ENCODE data around the gene VPS39.

Gene VPS39

GRCh38 chr15:42141795-42142667 lies 66.1 kb downstream of the VPS39 start:
- Histone ChIP-seq H3K9me2 (replicated peaks; ENCODE audit: low read depth, low read length) (no peaks in the 10 kb centered on the region), H3K9me3 (ENCODE audit: insufficient read depth, low read depth, low read length) (no peaks in the 10 kb centered on the region), H3F3A (ENCODE audit: low read depth) (no peaks in the 10 kb centered on the region), H3K4me1 (ENCODE audit: insufficient read depth, low read length, poor library complexity, severe bottlenecking) (no peaks in the 10 kb centered on the region), H3K36me3 (ENCODE audit: insufficient read depth, low read length) (no peaks in the 10 kb centered on the region), H3K9ac (ENCODE audit: low read depth, low read length, poor library complexity, severe bottlenecking) (no peak overlapping the region), H3K4me3 (ENCODE audit: low read length, poor library complexity, severe bottlenecking) (no peak overlapping the region), H3K27me3 (ENCODE audit: insufficient read depth, low read length, poor library complexity, severe bottlenecking) (no peaks in the 10 kb centered on the region), H4K20me1 (ENCODE audit: insufficient read depth, low read length, poor library complexity, severe bottlenecking) (no peaks in the 10 kb centered on the region), H3K4me2 (ENCODE audit: low read depth, low read length, poor library complexity, severe bottlenecking) (no peak overlapping the region), H2AFZ (ENCODE audit: low read length) (no peak overlapping the region), H3K79me2 (ENCODE audit: insufficient read depth, low read length) (no peaks in the 10 kb centered on the region)
- TF ChIP-seq EZH2phosphoT487 (IDR thresholded peaks at IDR 0.05; ENCODE audit: borderline replicate concordance) (no peak), CTCF (conservative IDR thresholded peaks at IDR 0.05; ENCODE audit: low read length) (no peak)

- no peaks in the 10 kb centered on the region for H3K79me2 ChIP-seq (ENCODE audit: insufficient read depth, low read length)
- H3F3A ChIP-seq (ENCODE audit: low read depth): no peaks in the 10 kb centered on the region
- no peaks in the 10 kb centered on the region for H3K27me3 ChIP-seq (ENCODE audit: insufficient read depth, low read length, poor library complexity, severe bottlenecking)
- H3K4me3 ChIP-seq (ENCODE audit: low read length, poor library complexity, severe bottlenecking): no peak overlapping the region
- no peak overlapping the region for H3K9ac ChIP-seq (ENCODE audit: low read depth, low read length, poor library complexity, severe bottlenecking)
- no peaks in the 10 kb centered on the region for H3K9me3 ChIP-seq (ENCODE audit: insufficient read depth, low read depth, low read length)
- H3K36me3 ChIP-seq (ENCODE audit: insufficient read depth, low read length): no peaks in the 10 kb centered on the region
- H3K9me2 ChIP-seq (replicated peaks; ENCODE audit: low read depth, low read length): no peaks in the 10 kb centered on the region
- no peaks in the 10 kb centered on the region for H4K20me1 ChIP-seq (ENCODE audit: insufficient read depth, low read length, poor library complexity, severe bottlenecking)
- no peak overlapping the region for H3K4me2 ChIP-seq (ENCODE audit: low read depth, low read length, poor library complexity, severe bottlenecking)
- no peak overlapping the region for H2AFZ ChIP-seq (ENCODE audit: low read length)
- H3K4me1 ChIP-seq (ENCODE audit: insufficient read depth, low read length, poor library complexity, severe bottlenecking): no peaks in the 10 kb centered on the region
- TF ChIP-seq CTCF (conservative IDR thresholded peaks at IDR 0.05; ENCODE audit: low read length) (no peak), EZH2phosphoT487 (IDR thresholded peaks at IDR 0.05; ENCODE audit: borderline replicate concordance) (no peak)
These were observed 66.9 kb downstream of the VPS39 start for GRCh38 chr15:42141246-42141645.

DNA sequence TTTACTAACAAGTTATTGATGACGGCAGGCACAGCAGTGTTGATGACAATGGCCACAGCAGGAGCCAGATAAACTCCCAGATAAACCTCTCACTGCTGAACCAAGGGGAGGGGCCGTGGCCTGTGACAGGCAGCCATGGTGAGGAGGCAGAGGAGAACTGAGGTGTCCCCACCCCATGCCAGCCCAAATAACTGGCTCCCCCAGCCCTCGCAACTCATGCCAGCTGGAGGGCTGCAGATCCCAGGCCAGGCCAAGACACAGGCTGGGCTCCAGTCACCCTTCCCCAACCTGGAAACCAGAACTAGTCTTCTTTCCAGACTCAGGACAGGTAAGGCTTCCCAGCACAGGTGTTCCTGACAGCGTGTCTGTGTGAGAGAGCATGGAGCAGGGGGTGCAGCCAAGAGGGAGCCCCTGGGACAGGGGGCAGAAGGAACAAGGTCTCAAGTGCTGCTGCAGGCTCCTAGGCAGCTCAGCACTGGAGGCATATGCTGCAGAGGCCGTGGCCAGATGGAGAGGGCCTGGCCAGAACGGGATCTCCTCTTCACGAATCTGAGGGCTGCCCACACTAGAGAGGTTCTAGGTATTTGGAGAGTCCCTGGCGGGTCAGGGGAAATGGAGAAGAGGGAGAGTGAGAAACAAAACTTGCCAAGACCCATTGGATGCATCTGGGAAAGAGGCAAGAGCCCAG lies 67.6 kb downstream of the VPS39 start:
- Histone ChIP-seq H4K20me1 (ENCODE audit: insufficient read depth, low read length, poor library complexity, severe bottlenecking) (no peaks in the 10 kb centered on the region), H3K36me3 (ENCODE audit: insufficient read depth, low read length) (no peaks in the 10 kb centered on the region), H2AFZ (ENCODE audit: low read length) (no peak overlapping the region), H3K4me1 (ENCODE audit: insufficient read depth, low read length, poor library complexity, severe bottlenecking) (no peaks in the 10 kb centered on the region), H3K4me2 (ENCODE audit: low read depth, low read length, poor library complexity, severe bottlenecking) (no peak overlapping the region), H3K9me2 (replicated peaks; ENCODE audit: low read depth, low read length) (no peaks in the 10 kb centered on the region), H3F3A (ENCODE audit: low read depth) (no peaks in the 10 kb centered on the region), H3K9me3 (ENCODE audit: insufficient read depth, low read depth, low read length) (no peaks in the 10 kb centered on the region), H3K79me2 (ENCODE audit: insufficient read depth, low read length) (no peaks in the 10 kb centered on the region), H3K4me3 (ENCODE audit: low read length, poor library complexity, severe bottlenecking) (no peak overlapping the region), H3K27me3 (ENCODE audit: insufficient read depth, low read length, poor library complexity, severe bottlenecking) (no peaks in the 10 kb centered on the region), H3K9ac (ENCODE audit: low read depth, low read length, poor library complexity, severe bottlenecking) (no peak overlapping the region)
- TF ChIP-seq CTCF (conservative IDR thresholded peaks at IDR 0.05; ENCODE audit: low read length): no peak
- no peak for TF ChIP-seq EZH2phosphoT487 (IDR thresholded peaks at IDR 0.05; ENCODE audit: borderline replicate concordance)

All from Loucy (cell line).